ENCODE measurements around the gene RIPK1.
"Not testable (repeated sequence)": the region's sequence is repeated elsewhere in the genome, so short reads cannot be mapped to it uniquely, and the experiment has no call there.

Gene RIPK1

GRCh38 chr6:3068329-3069214, at the start of gene RIPK1:
Gene RIPK1 (plus strand): TSS chr6:3068494. CDS start chr6:3076824, 8,330 bp downstream.
- DNase-seq (ENCODE audit: low read depth): peak; percentile 90
- TF ChIP-seq, protein P1, sequence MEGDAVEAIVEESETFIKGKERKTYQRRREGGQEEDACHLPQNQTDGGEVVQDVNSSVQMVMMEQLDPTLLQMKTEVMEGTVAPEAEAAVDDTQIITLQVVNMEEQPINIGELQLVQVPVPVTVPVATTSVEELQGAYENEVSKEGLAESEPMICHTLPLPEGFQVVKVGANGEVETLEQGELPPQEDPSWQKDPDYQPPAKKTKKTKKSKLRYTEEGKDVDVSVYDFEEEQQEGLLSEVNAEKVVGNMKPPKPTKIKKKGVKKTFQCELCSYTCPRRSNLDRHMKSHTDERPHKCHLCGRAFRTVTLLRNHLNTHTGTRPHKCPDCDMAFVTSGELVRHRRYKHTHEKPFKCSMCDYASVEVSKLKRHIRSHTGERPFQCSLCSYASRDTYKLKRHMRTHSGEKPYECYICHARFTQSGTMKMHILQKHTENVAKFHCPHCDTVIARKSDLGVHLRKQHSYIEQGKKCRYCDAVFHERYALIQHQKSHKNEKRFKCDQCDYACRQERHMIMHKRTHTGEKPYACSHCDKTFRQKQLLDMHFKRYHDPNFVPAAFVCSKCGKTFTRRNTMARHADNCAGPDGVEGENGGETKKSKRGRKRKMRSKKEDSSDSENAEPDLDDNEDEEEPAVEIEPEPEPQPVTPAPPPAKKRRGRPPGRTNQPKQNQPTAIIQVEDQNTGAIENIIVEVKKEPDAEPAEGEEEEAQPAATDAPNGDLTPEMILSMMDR (IDR thresholded peaks at IDR 0.05; ENCODE audit: insufficient read depth, low read depth, low read length, missing control alignments): peak; percentile 27
- peak within 1 kb of the TSS; percentile 54 for H3K4me3 ChIP-seq (ENCODE audit: low read length)

DNA sequence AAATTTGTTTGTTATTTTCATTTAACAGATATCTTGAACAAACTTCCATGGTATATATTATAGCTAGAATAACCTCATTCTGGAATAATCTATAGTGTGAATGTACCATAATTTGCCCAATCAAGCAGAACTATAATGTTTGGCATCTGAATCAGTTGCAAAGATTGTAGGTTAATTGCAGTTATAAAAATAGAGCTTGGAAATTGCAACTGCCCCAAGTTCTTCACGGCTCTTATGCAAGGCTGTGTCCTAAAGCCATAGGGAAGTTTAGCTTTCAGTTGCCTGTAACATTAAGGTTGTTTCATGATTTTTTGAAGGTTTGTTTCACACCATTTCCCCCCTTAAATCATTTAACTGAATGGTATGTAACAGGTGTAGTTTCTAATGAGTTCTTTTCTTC, 49.2 kb upstream of the RIPK1 start:
- no peak overlapping the region for H3K4me3 ChIP-seq (ENCODE audit: low read length)
- DNase-seq (ENCODE audit: low read depth): no peak
- TF ChIP-seq, protein P1 (IDR thresholded peaks at IDR 0.05; ENCODE audit: insufficient read depth, low read depth, low read length, missing control alignments): no peak

DNA sequence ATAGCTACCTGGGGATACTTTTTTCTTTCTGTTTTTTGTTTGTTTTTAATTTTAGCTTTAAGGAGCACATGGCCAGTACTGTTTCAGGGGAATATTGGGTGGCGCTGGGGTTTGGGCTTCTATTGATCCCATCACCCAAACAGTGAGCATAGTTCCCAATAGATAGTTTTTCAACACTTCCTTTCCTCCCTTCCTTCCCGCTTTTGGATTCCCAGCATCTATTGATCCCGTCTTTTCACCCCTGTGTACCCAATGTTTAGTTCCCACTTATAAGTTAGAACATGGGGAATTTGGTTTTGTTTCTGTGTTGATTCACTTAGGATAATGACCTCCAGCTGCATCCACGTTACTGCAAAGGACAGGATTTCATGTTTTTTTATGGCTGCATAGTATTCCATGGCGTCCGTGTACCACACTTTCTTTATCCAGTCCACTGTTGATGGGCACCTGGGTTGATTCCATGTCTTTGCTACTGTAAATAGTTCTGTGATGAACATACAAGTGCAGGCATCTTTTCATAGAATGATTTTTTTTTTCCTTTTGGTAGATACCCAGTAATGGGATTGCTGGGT, 48.5 kb upstream of the RIPK1 start:
- H3K4me3 ChIP-seq (ENCODE audit: low read length): no peak overlapping the region
- TF ChIP-seq, protein P1 (IDR thresholded peaks at IDR 0.05; ENCODE audit: insufficient read depth, low read depth, low read length, missing control alignments): no peak
- no peak for DNase-seq (ENCODE audit: low read depth)

GRCh38 chr6:3020976-3021598, 47.2 kb upstream of the RIPK1 start:
- not testable (repeated sequence) for H3K4me3 ChIP-seq (ENCODE audit: low read length); DNase-seq (ENCODE audit: low read depth)

DNA sequence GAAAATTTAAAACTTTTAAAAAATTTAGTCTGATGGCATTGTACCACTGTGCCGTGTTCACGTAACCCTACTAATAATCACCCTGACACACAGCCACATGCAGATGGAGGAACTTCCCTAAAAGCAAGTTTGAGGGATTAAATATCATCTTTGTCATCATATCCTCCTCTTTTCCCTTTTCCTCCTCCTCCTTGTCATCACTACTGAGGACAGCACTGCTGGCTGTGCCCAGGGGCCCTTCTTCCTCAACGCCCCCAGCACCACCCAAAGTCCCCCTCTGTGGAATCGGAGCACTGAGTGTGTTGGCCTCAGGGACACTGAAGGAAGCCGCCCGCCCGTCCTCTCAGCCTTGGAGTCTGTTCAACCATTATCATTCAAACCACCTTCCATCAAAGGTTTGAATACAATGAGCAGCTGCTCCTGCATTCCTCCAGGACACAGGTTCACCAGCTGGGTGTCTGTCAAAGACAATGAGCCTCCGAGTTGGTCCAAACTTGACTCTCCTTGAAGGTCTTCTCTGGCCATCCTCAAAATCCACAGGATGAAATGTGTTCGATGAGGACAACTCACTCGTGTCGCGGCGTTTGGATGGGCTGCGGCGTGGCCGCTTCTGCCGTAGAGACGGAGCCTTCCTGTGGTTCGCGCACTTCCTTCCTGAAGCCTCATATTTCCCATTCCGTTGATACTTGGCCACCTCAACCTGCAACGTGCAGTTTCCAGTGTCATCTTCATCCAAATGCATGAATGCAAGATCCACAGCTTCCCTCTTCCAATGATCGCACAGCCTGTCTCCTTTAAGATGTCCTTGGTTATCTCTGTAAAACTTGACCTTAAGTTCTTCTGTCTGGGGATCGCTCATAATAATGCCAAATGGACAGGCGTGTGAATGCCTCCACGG, 45.3 kb upstream of the RIPK1 start:
- H3K4me3 ChIP-seq (ENCODE audit: low read length): no peak overlapping the region
- DNase-seq (ENCODE audit: low read depth): no peak
- TF ChIP-seq, protein P1 (IDR thresholded peaks at IDR 0.05; ENCODE audit: insufficient read depth, low read depth, low read length, missing control alignments): no peak

DNA sequence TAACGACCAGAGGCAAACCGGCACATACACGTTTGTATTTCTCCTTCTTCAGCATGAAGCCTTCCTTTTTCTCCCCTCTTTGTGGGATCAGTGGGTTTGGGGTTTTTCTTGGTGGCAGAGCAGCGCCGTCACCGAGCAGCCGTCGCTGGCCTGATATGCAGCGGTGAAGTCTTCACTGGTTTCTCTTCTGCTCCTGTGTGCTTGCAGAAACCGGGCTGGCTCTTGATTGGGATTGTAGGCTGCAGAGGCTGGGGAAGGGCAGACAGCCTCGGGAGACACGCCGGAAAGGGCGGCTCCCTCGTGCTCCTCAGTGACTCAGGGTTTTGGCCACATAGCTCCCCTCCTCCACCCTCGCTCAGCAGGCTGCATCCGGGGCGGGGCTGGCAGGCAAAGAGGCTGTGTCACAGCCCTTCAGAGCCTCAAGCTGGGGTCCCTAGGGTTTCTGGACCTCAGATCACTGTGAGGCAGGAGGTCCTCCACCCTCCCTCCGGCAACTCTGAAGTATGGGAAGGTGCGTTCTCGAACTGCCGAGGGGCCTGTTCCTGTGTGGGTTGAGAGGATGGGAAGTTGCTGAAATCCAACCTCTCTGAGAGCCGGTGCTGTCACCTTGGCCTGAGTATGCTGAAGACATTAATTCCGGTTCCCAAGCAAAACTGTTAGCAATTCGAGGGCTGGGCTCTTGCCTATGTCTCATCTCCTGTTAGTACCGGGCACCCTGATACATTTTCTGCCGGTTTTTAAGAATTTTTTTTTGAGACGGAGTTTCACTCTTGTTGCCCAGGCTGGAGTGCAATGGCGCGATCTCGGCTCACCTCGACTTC, 44.4 kb upstream of the RIPK1 start:
- no peak overlapping the region for H3K4me3 ChIP-seq (ENCODE audit: low read length)
- peak; percentile 93 for DNase-seq (ENCODE audit: low read depth)
- TF ChIP-seq, protein P1 (IDR thresholded peaks at IDR 0.05; ENCODE audit: insufficient read depth, low read depth, low read length, missing control alignments): no peak

Measured in epithelial cell of esophagus (primary cell).